Rectal smooth muscle tissue (tissue), 1 donor: ENCODE data around the gene ZG16.
A peak's percentile ranks its signal among the peaks of the same experiment; 100 is the strongest.

Experiments
- H3K27ac ChIP-seq: one replicate; pipeline ENCODE4 v1.7.0; 2013; ENCODE audit warnings: low read depth, low read length, inconsistent platforms
- H3K27me3 ChIP-seq: one replicate; pipeline ENCODE4 v1.7.0; 2013; ENCODE audit warnings: low read length; ENCODE audit not compliant: control insufficient read depth, insufficient read depth
- H3K36me3 ChIP-seq: one replicate; pipeline ENCODE4 v1.7.0; 2013; ENCODE audit warnings: low read length; ENCODE audit not compliant: control insufficient read depth, insufficient read depth
- H3K4me1 ChIP-seq: one replicate; pipeline ENCODE4 v1.7.0; 2013; ENCODE audit warnings: low read length; ENCODE audit not compliant: control insufficient read depth, insufficient read depth
- H3K4me3 ChIP-seq: one replicate; pipeline ENCODE4 v1.7.0; 2013; ENCODE audit warnings: low read length
- H3K9ac ChIP-seq: one replicate; pipeline ENCODE4 v1.7.0; 2013; ENCODE audit warnings: low read length

ZG16 gene

DNA sequence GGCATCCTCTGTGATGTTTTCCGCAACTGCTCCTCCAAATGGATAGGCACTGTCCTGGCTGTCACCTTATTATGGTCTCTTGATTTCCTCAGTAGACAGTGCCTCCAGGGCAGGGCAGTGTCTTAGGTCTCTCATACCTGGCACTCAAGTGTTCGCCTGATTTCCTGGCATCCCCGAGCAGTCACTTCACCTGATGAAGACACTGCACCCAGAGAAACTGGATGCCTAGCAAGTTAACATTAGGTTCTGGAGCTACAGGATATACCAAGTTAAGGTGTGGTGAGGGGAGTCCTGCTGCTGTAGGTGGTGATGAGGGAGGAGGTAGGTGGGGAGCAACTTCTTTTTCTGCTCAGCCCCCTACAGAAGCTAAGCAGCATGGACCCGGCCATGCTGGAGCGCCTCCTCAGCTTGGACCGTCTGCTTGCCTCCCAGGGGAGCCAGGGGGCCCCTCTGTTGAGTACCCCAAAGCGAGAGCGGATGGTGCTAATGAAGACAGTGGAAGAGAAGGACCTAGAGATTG is 24.4 kb downstream of the ZG16 start:
- Histone ChIP-seq H3K36me3 (peaks cover 10% of the 10 kb centered on the region), H3K9ac (no peak overlapping the region)

DNA sequence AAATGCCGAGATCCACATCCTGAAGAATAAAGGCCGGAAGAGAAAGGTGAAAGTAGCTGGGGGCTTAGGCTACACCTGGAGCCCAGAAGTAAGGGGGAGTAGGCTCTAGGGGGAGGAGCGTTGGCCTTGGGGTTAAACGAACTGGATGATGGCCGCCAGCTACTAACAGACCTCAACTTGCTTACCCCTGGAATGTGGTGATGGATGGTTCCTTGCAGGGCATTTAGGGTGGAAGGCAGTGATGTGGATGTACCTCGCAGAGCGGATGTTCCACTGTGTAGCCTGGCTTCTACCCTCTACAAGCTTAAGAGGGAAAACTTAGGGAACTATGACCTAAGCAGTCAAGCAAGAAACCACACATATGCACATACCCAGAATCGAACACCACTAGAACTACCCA is 26.0 kb downstream of the ZG16 start:
- no peak overlapping the region for H3K4me3 ChIP-seq
- peaks cover 16% of the 10 kb centered on the region for H3K4me1 ChIP-seq
- H3K27ac ChIP-seq, result peak overlapping the region; percentile 93
- H3K9ac ChIP-seq, result no peak overlapping the region
- peaks cover 11% of the 10 kb centered on the region for H3K36me3 ChIP-seq
- H3K27me3 ChIP-seq, result no peaks in the 10 kb centered on the region

More for the DNA sequence above, 24.4 kb downstream of the ZG16 start:
- Histone ChIP-seq H3K27ac (no peak overlapping the region), H3K27me3 (no peaks in the 10 kb centered on the region), H3K4me1 (peaks cover 7% of the 10 kb centered on the region), H3K4me3 (no peak overlapping the region)

DNA sequence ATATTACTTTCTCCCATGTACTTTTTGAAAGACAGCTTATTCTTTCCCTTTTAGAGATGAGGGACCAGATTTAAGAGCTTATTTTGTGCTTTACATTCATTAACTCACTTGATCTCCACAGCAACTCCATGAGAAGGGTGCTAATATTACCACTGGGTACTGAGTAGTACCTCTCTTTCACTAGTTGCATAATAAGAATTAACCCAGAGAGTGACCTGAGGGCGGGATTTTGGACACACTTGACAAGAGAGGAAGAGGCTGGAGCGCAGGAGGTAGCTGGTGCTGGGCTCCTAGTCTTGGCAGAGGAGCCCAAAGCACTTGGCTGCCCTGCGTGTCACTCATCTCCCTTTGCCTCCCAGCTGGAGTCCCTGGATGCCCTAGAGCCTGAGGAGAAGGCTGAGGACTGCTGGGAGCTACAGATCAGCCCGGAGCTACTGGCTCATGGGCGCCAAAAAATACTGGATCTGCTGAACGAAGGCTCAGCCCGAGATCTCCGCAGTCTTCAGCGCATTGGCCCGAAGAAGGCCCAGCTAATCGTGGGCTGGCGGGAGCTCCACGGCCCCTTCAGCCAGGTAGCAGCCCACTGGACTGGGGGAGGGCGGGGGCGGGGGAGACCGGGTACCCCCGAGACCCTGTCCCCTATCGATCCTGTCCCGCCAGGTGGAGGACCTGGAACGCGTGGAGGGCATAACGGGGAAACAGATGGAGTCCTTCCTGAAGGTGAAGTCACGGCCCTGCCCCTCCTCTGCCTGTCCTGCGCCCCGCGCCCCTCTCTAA is 26.6 kb downstream of the ZG16 start:
- peaks cover 9% of the 10 kb centered on the region for H3K36me3 ChIP-seq
- peak overlapping the region; percentile 93 for H3K27ac ChIP-seq
- H3K27me3 ChIP-seq, result no peaks in the 10 kb centered on the region
- H3K9ac ChIP-seq, result peak overlapping the region; percentile 78
- H3K4me3 ChIP-seq, result peak overlapping the region; percentile 81
- peaks cover 21% of the 10 kb centered on the region for H3K4me1 ChIP-seq

DNA sequence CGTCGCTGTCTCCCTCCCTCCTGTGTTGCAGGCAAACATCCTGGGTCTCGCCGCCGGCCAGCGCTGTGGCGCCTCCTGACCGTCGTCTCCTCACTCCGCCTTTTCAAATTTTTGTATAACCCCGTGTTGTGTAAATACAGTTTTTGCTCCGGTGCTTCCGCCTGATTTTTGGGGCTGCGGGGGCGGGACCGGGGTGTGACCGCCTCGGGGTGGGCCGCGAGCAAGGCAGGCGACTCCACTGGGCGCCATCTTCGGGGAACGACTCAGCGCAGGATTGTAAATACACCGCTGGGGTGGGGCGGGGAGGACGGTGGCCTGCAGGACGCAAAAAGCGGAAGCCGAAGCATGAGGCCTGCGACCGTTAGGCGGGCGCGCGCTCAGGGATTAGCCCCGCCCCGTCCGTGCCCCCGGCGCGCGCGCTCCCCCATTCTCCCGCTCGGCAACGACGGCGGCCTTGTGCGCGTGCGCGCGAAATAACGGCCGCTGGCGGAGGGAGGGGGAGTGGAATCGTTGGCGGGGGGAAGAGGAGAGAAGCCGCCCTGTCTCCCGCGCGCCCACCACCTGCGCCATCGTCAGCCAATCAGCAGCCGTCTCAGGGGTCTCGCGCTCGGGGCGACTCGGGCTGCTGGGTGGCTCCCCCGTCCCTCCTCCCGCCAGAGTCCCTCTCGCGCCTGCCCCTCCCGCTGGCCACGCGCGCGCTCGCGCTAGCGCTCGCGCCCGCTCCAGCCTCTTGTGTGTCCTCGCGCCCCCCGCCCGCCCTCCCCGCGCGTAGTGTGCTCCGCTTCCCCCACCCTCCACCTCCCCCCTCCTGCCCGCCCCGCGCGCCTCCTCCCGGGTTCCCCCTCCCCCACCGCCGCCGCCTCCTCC is 27.4 kb downstream of the ZG16 start:
- Histone ChIP-seq H3K9ac (peak overlapping the region; percentile 78), H3K36me3 (peaks cover 11% of the 10 kb centered on the region), H3K4me1 (peaks cover 24% of the 10 kb centered on the region), H3K4me3 (peak overlapping the region; percentile 81), H3K27me3 (no peaks in the 10 kb centered on the region), H3K27ac (peak overlapping the region; percentile 93)

DNA sequence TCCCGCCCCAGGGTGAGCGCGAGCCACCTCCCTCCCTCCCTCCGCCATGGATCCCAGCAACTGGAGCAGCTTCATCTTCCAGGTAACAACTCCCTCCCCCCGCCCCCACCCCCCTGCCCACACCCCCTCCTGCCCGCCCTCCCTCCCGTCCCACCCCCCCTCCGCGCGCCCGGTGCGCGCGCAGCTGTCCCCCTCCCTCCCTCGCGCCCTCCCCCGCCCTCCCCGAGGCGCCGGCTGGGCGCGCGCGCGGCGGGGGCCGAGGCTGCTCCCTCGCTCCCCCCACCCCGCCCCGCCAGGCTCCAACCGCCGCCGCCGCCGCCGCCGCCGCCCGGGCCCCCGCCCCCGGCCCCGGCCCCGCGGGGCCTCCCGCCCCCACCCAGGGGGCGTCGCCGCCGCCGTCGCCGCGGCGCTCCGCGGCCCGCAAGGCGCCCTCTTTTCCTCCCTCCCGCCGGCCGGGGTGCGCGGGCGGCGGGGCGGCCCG is 28.1 kb downstream of the ZG16 start, which contains the start of gene MAZ:
MAZ (plus strand) TSS at position 431 of the 481 bp plus-strand sequence. CDS start 173 bp downstream, outside the sequence.
- Histone ChIP-seq H3K4me1 (peaks cover 29% of the 10 kb centered on the region), H3K36me3 (peaks cover 11% of the 10 kb centered on the region), H3K27ac (peak within 1 kb of the TSS; percentile 93), H3K4me3 (peak within 1 kb of the TSS; percentile 81), H3K27me3 (no peaks in the 10 kb centered on the region), H3K9ac (peak within 1 kb of the TSS; percentile 63)

DNA sequence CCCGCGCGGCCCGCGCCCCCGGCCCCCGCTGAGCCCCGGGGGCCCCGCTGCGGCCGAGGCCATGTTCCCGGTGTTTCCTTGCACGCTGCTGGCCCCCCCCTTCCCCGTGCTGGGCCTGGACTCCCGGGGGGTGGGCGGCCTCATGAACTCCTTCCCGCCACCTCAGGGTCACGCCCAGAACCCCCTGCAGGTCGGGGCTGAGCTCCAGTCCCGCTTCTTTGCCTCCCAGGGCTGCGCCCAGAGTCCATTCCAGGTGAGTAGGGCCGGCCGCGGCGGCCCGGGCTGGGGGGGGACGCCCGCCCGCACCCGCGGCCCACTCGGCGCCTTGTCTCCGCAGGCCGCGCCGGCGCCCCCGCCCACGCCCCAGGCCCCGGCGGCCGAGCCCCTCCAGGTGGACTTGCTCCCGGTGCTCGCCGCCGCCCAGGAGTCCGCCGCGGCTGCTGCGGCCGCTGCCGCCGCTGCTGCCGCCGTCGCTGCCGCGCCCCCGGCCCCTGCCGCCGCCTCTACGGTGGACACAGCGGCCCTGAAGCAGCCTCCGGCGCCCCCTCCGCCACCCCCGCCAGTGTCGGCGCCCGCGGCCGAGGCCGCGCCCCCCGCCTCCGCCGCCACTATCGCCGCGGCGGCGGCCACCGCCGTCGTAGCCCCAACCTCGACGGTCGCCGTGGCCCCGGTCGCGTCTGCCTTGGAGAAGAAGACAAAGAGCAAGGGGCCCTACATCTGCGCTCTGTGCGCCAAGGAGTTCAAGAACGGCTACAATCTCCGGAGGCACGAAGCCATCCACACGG is 28.8 kb downstream of the ZG16 start:
- Histone ChIP-seq H3K4me1 (peaks cover 33% of the 10 kb centered on the region), H3K27ac (peak overlapping the region; percentile 91), H3K27me3 (no peaks in the 10 kb centered on the region), H3K4me3 (peak overlapping the region; percentile 58), H3K36me3 (peaks cover 11% of the 10 kb centered on the region), H3K9ac (peak overlapping the region; percentile 63)

DNA sequence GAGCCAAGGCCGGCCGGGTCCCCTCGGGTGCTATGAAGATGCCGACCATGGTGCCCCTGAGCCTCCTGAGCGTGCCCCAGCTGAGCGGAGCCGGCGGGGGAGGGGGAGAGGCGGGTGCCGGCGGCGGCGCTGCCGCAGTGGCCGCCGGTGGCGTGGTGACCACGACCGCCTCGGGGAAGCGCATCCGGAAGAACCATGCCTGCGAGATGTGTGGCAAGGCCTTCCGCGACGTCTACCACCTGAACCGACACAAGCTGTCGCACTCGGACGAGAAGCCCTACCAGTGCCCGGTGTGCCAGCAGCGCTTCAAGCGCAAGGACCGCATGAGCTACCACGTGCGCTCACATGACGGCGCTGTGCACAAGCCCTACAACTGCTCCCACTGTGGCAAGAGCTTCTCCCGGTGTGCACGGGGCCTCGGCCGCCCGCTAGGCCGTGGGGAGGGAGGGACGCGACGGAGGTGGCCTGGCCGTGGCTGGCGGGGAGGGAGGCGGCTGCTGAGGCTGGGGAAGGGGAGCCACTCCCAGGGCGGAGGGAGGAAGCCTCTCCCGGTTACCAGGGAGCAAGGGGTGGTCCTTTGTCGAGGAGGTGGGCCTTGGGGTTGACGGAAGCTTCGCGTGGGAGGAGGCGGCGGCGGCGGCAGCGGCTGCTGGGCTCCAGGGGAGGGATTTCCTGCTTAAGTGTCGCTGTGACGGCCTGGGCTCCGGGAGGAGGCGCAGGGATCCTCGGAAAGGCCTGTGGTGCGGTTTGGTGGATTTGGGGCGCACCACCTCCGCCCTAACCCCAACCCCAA is 29.6 kb downstream of the ZG16 start:
- Histone ChIP-seq H3K27ac (peak overlapping the region; percentile 82), H3K27me3 (no peaks in the 10 kb centered on the region), H3K4me1 (peaks cover 33% of the 10 kb centered on the region), H3K9ac (peak overlapping the region; percentile 63), H3K36me3 (peaks cover 11% of the 10 kb centered on the region), H3K4me3 (peak overlapping the region; percentile 58)

DNA sequence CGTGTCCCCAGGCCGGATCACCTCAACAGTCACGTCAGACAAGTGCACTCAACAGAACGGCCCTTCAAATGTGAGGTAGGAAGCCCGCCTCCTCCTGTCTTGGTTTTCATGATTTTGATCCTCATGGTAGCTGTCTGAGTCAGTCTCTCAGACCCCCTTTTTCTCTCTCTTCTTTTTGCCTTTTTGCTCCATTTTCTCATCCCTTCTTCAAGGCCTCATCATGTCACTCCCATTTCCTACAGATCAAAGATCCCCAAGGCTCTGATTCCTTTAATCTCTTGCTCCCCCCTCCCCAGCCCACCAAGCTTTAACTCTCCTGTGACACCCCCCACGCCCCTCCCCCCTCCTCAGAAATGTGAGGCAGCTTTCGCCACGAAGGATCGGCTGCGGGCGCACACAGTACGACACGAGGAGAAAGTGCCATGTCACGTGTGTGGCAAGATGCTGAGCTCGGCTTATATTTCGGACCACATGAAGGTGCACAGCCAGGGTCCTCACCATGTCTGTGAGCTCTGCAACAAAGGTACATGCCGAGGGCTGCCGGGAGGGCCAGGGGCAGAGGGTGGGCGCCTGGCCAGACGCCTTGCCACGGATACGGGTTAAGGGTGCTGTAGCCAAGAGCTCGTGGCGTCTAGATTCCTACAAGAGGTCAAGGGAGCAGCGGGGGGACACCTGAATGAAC is 30.3 kb downstream of the ZG16 start:
- H3K9ac ChIP-seq, result peak overlapping the region; percentile 2
- peak overlapping the region; percentile 58 for H3K4me3 ChIP-seq
- H3K36me3 ChIP-seq, result peaks cover 11% of the 10 kb centered on the region
- H3K27me3 ChIP-seq, result no peaks in the 10 kb centered on the region
- peak overlapping the region; percentile 82 for H3K27ac ChIP-seq
- H3K4me1 ChIP-seq, result peaks cover 33% of the 10 kb centered on the region

DNA sequence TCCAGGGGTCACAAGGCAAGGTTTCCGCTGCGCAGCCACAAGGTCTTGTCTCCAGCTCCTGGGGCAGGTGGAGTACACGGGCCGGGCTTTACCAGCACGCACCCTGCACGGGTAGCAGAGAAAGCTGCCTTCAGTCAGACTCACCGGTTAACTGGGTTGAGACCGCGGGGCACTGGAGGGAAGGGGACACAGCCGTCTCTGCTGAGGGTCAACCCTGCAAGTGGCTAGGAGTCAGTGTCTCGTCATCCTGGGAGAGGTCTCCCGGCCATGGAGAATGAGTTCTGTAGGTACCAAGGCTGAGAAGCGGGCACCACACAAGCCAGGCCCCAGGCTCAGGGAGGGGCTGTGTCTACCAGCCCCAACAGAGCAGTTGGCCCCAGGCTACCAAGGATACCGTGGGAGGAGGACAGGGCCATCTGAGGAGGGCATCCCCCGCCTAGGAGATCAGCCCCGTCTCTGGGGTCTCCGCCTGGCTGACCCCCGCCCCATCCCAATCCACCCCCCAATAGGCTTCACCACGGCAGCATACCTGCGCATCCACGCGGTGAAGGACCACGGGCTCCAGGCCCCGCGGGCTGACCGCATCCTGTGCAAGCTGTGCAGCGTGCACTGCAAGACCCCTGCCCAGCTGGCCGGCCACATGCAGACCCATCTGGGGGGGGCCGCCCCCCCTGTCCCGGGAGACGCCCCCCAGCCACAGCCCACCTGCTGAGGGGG is 31.1 kb downstream of the ZG16 start:
- Histone ChIP-seq H3K4me1 (peaks cover 33% of the 10 kb centered on the region), H3K36me3 (peaks cover 11% of the 10 kb centered on the region), H3K27me3 (no peaks in the 10 kb centered on the region), H3K9ac (no peak overlapping the region), H3K27ac (peak overlapping the region; percentile 82), H3K4me3 (peak overlapping the region; percentile 58)

DNA sequence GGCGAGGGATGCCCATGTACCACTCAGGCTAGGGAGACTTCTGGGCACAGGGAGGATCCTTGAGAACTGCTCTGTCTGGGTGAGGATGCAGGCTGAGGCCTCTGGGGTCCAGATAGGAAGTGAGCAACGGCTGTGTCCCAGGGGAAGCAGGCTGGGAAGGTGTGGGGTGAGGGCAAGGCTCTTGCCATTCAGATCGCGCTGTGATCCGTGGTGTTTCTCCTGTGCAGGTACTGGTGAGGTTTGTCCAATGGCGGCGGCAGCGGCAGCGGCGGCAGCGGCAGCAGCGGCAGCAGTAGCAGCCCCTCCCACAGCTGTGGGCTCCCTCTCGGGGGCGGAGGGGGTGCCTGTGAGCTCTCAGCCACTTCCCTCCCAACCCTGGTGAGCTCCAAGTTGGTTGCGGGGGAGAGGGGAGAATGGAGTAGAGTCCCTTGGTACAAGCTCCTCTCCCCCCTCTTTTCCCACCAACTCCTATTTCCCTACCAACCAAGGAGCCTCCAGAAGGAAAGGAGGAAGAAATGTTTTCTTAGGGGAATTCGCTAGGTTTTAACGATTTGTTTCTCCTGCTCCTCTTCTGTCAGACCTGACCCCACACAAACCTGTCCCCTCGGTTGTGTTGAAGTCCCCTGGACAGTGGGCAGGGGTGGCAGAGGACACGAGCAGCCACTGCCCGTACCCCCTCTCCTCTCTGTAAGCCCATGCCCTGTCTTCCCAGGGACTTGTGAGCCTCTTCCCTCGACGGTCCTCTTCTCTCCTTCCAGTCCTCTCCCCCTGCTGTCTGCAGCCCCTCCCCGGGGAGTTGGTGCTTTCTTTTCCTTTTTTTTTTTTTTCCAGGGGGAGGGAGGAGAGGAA is 32.0 kb downstream of the ZG16 start:
- Histone ChIP-seq H3K27me3 (no peaks in the 10 kb centered on the region), H3K36me3 (peaks cover 11% of the 10 kb centered on the region), H3K4me3 (peak overlapping the region; percentile 27), H3K9ac (no peak overlapping the region), H3K27ac (peak overlapping the region; percentile 87), H3K4me1 (peaks cover 34% of the 10 kb centered on the region)
